NCI-H2227 treated with DMSO at 0.1 percent for 48 hours (cell line): Measurements from ENCODE around the gene ALPK1.

ENCODE experiments used
- DNase-seq: peaks from one replicate; lab custom pipeline; 2025; lab: John Stamatoyannopoulos, UW

The ALPK1 gene

GRCh38 chr4:112328734-112329130 is 31.6 kb downstream of the ALPK1 start:
- DNase-seq = no peak

- DNase-seq = no peak
These were observed 32.7 kb downstream of the ALPK1 start for GRCh38 chr4:112329672-112330375.

- DNase-seq = no peak
These were observed 33.8 kb downstream of the ALPK1 start for GRCh38 chr4:112330921-112331320.

- DNase-seq = no peak
These were observed 35.2 kb downstream of the ALPK1 start for GRCh38 chr4:112332398-112332797.

GRCh38 chr4:112340023-112340422 is 42.9 kb downstream of the ALPK1 start:
- DNase-seq = no peak

- DNase-seq = no peak
These were observed 43.9 kb downstream of the ALPK1 start for GRCh38 chr4:112341033-112341432.

GRCh38 chr4:112343330-112344080 is 46.3 kb downstream of the ALPK1 start:
- peak; percentile 41 for DNase-seq

- DNase-seq = peak; percentile 48
These were observed 51.5 kb downstream of the ALPK1 start for GRCh38 chr4:112348488-112349158.

GRCh38 chr4:112352736-112353135 is 55.6 kb downstream of the ALPK1 start:
- no peak for DNase-seq

- no peak for DNase-seq
These were observed 58.5 kb downstream of the ALPK1 start for GRCh38 chr4:112355662-112356061.

- no peak for DNase-seq
These were observed 60.3 kb downstream of the ALPK1 start for GRCh38 chr4:112357453-112357852.

GRCh38 chr4:112357897-112358296 is 60.7 kb downstream of the ALPK1 start:
- no peak for DNase-seq

- no peak for DNase-seq
These were observed 61.2 kb downstream of the ALPK1 start for GRCh38 chr4:112358415-112358814.

GRCh38 chr4:112358952-112359749 is 62.0 kb downstream of the ALPK1 start:
- DNase-seq = no peak

GRCh38 chr4:112361181-112361791 is 64.1 kb downstream of the ALPK1 start:
- DNase-seq = no peak

GRCh38 chr4:112370466-112370865 is 73.3 kb downstream of the ALPK1 start:
- no peak for DNase-seq

GRCh38 chr4:112371361-112371760 is 74.2 kb downstream of the ALPK1 start:
- no peak for DNase-seq

- DNase-seq = no peak
These were observed 77.7 kb downstream of the ALPK1 start for GRCh38 chr4:112374850-112375249.

GRCh38 chr4:112377171-112377570 is 80.0 kb downstream of the ALPK1 start:
- DNase-seq = no peak

- no peak for DNase-seq
These were observed 80.5 kb downstream of the ALPK1 start for GRCh38 chr4:112377594-112378242.

GRCh38 chr4:112378243-112378620 is 81.1 kb downstream of the ALPK1 start:
- no peak for DNase-seq
